SIG-M5 treated with dmso at 0.1 percent for 504 hours (cell line): ENCODE measurements around the gene PLVAP.

ENCODE experiments used
- DNase-seq: peaks from one replicate; lab custom pipeline; 2025; ENCODE audit not compliant: unreplicated experiment; lab: John Stamatoyannopoulos, UW

The PLVAP gene

DNA sequence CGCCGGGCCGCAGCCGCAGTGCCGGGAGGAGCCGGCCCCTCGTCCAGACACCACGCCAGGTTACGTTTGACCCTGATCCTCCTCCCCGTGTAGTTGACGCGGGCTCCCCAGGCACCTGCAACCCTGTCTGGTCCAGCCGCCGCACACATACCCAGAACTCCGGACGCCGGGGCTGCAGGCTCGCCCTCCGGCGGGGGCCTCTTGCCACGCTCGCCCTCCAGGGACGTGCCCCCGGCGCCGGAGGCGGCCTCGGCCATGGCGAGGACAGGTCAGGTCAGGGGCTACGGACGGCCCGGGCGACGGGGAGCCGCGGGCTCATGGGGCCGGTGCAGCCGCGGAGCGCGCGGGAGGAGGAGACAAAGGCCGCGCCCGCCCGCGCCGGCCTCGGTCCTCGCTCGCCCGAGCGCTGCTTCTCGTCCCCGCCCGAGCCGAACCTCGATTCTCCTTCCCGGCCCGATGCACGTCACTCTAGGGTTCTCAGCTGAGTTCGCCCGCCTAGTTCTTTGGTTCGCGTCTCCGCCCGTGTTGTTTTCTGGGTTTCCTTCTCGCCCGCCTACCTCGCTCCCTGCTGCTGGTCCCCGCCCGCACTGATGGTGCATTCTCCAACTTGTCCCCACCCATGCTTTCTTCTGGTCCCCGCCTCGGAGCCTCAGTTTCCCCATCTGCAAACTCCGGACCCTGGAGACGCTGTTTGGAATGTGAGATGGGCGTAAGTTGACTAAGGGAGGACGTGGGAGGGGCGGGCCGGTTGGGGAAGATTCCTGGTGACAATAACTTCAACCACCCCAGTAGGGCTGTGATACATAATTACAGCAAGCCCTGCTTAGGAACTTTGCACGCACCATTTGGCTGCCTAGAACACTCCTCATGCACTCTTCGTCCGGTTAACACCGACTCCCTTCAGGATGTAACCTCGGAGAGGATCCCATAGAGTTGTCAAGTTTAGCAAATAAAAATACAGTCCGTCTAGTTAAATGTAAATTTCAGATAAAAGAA, 42.4 kb downstream of the PLVAP start, which contains the start of gene ANO8:
TSS of gene ANO8 (minus strand) at position 442 of the 996 bp plus-strand sequence. CDS start at position 257, 185 bp downstream.
- DNase-seq, result peak; percentile 91

DNA sequence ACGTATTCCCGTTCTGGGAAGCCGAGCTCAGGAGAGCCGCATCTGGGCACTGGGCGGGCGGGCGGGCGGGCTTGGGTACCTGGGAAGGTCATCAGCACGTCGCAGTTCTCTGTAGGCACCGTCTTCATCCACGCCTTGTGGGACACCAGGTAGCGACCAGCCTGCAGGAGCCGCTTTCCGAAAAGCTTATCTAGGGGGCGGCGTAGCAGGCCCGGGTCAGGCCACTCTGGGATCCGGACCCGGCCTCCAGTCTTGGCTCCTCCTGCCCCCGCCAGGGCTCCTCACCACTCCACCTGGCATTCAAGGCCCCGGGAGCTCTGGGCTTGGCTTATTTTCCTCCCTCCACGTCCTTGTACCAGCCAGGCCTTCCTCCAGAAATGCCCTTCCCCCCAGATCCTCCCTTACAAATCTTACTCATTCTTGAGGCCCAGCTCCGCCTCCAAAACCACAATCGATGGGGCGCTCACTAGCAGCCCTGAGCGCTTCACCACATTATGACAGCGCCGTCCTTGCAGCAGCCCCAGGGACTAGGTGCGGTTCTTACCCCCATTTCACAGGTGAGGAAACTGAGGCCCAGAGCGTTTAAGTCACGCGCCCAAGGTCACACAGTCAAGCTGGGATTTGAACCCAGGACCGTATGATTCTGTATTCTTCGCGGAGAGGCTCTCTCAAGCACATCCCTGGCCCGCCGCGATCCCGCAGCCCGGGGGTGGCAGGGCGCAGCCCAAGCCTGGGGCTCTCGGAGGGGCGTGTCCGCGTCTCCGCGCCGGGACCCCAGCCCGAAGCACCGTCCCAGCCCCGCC, 43.3 kb downstream of the PLVAP start:
- DNase-seq, result peak; percentile 89

DNA sequence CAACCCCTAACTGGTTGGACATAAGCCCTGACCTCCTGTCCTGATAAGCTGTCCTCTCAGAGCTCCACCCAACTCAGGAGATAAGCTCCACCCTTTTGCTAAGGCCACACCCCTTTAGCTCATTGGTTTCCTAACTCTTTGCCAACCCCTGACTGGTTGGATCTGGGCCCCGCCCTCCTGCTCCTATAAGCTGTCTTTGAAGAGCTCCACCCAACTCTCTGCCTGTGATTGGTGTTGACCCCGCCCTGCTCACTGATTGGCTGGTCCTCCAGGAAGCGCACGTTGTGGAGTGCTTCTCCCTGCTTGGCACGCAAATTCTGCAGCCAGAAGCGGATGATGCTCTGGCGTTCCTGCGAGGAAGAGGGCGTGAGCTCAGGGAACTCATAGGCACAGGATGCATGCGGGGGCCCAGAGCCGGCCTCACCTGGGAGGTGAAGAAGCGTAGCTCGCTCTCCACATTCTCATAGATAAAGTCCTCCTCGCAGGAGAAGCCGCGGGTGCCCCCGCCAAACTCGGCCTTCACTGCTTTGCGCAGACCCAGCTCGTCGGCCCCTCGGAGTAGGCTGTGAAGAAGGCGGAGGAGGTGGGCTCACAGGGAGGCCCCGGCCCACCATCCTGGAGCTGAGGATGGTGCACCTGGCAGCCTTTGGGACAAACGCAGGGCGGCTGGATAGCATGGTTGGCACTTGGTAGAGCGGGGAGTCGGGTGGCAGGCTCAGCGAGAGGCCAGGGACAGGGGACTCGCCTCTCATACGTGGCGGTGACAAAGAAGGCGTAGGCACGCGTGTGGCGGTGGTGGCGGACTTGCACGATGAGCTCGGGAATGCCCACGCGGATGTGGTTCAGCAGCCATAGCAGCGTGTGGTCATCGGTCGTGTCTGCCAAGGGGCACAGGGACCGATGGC, 44.2 kb downstream of the PLVAP start:
- peak; percentile 49 for DNase-seq

DNA sequence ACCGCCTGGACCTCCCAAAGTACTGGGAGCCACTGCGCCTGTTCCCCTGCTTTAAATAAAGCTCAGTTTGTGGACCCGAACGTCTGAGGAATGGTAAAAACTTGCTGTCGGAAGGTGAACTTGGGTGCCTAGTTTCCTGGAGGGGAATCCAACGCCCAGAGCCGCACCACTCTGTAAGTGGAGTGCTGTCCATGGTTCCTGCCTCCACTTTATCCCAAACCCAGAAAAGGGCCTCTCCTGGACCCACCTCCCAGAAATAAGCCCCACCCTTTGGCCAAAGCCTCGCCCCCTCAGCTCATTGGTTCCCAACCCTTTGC, 44.8 kb downstream of the PLVAP start:
- no peak for DNase-seq

DNA sequence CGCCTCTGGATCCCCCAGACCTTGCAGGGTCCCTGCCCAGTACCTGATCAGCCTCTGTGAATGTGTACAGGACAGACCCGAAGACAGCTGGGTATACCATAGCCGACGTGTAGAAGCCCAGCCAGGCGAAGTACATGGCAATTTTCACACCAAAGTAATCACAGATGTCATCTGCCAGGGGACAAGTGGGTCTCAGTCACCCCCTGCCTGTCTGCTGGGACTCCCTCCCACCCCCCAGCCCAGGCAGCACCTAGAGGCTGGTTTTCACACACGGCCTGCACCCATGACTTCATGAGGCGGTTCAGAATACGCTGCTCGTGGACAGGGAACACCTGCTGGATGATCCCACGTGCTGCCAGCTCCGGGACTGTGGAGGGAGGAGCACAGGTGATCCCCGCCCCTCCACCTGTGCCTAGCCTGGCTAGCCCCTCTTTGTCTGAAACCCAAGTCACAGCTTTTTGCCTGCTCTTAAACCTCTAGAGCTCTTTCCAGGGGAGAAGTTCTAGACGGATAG, 46.0 kb downstream of the PLVAP start:
- no peak for DNase-seq

DNA sequence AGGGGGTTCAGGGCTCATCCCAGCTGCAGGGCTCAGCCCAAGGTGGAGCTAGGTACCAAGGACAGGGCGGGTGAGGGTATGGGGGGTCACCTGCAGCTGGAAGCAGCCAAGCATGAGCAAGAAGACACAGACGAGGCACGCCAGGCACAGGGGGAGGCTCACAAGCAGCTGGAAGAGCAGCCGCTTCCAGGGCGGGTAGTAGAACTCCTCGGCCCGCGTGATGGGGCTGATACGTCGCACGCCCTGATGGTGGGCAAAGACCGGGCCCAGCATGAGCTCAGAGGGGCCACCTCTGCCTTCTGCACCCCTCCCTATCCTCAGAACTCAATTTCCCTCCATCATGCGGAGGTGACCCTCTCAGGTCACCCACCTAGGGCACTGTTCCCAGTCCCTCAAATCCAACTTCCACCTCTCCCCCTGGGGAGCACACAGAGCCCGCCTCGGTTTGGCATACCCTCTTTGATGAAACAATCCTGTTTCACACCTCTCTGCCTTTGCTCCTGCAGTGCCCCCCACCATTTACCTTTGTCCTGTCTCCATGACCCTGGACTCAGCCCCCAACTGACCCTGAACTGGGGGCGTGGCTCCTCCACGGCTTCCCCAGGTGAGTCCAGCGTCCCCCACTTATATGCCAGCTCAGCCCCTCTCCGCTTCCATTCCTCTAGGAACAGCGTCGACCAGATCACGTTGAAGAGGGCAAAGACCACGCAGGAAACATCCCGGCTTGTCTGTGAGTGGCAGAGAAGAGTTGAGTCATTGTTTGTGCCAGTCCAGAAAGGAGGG, 46.7 kb downstream of the PLVAP start:
- no peak for DNase-seq

DNA sequence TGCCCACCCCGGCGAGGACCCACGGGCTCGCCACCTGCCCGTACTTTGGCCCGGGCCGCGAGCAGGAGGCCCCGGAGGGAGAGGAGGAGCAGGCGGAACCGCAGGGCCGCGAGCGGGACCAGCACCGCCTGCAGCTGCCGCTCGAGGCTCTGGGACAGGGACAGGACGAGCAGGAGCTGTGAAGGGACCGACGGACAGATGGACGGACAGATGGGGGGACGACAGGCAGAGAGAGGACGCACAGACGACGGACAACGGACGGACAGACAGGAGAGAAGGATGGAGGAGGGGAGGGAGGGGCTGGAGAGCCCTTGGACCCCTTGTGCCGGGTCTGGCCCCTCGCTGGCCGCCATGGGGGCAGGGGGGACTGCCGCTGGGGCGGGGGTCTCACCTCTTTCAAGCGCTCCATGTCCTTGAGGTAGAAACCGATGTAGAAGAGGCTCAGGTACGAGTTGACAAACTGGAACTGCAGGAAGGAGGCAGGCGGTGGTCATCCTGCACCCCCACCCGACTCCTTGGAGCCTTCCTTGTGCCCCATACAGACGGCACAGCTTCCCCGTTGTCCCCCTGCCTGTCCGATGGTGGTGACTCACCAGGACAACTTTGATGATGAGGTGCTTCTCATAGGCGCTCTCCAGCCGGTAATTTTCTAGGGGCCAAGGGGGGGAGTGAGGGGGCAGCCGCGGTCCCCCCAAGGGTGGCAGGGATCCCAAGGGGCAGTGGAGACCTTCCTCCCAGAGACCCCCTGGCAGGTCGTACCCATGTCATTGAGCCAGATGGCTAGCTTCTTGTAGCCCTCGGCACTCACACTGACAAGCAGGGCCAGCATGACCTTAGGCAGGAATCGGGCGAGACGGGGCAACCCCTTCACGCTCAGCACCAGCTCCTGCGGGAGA, 47.5 kb downstream of the PLVAP start:
- DNase-seq, result no peak

DNA sequence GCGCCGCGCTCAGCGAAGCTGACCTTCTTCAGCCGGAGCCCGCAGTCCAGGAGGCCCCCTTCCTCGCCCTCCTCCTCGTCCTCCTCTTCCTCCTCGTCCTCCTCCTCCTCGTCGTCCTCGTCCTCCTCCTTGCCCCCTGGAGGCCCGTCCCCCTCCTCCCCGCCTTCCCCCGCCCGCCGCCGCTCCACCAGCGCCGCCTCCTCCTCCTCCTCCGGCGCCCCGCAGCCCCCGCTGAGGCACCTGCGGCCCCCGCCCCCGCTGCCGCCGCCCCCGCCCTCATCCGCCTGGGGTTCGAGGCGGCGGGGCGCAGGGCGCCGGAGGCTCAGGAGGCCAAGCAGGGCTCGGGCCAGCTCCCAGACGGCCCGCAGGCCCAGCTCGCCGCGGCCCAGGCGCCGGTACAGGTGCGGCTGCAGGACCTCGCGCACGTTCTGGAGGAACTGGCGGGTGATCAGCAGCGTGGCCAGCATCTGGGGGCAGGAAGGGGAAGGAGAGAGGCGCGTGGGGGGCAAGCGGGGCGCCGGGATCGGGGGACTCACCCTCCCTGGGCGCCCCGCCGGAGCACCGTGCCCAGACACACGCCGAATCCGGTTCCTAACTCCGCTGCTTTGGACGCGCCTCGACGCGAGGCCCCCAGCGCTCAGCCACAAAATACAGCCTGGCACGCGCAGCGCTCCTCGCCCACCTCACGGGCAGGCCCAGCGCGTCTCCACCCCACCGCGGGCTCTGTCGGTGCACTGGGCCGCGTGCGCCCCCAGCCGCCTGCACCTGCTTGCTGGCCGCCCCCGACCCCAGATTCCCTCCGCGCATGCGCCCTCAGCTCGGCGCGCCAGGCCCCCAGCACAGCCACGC, 48.4 kb downstream of the PLVAP start:
- DNase-seq, result no peak

DNA sequence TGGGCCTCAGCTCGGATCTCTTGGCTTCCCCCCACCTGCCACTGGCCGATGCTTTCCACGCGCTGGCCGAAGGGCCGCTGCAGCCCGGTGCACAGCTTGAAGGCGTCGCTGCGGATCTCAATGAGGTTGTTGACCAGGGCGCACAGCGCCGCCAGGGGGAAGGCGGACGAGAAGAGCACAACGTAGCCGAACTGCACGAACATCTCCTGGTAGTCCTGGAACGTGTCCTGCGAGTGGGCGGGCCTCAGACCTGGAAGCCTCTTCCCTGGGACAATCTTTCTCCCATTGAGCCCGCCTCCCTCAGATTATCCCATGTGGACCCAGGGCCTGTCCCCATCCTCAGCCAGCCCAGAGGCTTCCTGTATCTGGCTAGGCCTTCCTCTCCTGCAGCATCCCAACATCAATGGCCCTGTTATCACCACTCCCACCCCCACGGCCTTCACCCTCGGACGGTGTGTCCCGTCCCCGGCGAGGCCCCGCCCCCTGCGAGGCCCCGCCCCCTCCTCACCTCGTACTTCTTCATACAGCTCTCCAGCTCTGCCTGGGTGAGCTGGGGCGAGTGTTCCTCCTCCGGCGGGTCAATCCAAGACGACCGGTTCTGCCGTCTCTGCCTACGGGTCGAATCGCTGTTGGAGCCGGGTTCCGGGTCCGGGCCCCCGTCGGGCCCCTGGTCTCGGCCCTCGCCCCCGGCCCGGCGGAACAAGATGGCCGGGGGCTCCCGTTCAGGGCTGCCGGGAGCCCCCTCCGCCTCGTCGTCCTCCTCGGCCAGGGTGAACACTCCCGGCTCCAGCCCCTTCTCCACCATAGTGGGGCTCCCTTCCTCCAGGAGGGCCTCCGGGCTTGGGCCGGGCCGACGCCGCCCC, 49.3 kb downstream of the PLVAP start:
- peak; percentile 28 for DNase-seq

DNA sequence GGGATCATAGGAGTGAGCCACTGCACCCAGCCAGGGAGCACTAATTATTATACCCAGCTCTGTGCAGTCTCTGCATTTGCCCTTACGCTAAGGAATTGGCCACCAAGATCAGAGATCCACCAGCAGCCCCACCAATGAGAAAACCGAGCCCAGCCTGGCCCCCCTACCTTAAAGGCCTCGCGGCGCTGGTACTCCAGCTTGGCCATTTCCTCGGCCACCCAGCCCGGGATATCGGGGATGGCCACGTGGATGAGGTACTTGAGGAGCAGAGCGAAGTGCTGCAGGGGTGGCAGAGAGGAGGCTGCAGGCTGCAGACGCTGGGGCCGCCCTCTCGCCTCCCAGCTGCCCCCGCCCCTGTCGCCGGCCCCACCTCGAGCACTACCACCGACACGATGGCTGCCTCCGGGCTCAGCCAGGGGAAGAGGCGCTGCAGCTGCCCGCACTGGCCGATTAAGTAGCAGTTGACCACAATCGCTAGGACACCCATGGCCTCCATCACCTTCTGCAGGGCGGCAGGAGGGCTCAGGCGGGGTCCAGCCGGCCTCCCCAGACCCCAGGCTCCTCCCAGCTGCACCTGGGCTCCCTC, 50.0 kb downstream of the PLVAP start:
- DNase-seq, result no peak

DNA sequence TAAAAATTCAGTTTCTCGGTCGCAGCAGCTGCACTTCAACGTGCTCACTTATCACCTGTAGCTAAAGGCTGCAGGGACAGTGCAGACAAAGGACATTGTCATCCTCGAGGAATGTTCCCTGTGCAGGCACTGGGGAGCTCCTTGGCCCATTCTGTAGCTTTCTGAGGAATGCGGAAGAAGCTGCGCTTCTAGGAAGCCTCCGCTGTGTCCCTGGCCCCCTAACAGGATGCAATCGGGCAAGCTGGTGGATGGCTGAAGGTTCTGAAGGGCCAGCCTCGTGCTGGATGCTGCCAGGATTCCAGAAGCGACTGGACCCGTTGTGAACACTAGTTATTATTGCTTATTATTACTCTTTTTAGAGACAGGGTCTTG, 50.6 kb downstream of the PLVAP start:
- DNase-seq, result no peak

DNA sequence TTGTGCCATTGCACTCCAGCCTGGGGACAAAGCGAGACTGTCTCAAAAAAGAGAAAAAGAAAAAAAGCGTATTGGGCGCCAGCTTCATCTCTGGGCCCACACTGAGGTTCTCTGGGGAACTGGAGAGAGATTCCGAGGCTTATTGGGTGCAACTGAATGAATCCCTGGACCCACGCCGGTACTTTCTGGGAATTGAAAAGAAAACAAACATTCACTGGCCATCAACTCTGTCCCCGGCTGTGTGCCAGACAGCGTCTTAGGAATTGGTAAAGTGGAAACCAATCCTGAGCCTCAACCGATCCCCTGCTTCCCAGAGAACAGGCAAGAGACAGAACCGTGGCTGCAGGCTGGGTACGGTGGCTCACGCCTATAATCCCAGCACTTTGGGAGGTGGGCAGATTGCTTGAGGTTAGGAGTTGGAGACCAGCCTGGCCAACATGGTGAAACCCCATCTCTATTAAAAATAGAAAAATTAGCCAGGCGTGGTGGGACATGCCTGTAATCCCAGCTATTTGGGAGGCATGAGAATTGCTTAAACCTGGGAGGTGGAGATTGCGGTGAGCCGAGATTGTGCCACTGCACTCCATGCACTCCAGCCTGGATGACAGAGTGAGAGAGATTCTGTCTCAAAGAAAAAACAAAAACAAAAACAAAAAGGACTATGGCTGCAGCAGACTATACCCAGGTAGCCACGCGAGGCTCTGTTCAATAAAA, 51.1 kb downstream of the PLVAP start:
- no peak for DNase-seq

DNA sequence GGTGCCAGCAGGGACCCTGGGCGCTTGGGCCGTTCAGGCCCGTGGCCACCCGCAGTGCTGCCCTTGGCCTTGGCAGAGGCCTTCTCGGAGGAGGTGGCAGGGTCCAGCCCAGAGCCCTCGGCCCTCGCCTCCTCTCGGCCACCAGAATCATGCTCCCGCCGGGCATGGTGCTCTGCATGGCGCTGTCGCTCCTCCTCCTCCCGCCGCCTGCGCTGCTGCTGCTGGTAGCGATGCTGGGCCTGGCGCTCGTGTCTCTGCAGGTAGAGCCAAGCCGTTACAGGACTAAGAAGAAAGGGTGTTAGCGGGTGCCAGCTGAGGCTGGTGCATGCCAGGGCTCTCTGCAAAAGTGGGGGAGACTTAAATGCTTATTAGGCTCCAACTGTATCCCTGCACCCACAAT, 52.0 kb downstream of the PLVAP start:
- DNase-seq, result no peak

DNA sequence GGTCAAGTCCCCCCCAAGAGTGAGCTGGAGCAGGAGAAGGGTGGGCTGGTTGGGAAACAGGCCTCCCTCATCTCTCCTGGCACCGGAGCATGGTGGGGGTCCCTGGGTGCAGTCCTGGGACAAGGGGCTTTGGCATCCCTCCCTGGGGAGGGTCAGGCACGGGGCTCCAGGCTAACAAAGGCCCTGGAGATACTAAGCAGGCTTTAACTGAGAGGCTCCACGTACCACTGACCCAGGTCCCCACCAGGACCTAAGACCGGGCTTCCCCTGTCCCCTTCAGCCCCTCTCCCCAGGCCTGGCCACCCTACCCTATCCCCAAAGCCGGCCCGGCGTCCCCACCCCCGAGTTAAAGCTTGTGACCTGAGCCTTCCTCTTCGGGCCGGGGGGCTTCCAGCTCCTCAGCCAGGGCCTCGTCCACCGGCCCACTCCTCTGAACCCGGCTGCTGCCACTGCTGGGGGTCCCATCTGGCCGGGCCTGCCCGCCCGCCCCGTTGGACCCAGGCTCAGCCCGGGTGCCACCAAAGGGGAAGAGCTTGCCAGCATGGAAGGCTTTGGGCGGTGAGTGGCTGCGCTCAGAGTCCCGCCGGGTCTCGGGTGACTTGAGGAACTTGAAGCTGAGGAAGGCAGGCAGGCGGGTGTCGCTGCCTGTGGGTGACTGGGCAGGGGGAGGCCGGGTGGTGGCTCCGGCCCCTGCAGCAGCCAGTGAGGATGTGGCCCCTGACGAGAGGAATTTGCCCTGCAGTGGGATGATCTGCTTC, 52.6 kb downstream of the PLVAP start:
- DNase-seq, result no peak

DNA sequence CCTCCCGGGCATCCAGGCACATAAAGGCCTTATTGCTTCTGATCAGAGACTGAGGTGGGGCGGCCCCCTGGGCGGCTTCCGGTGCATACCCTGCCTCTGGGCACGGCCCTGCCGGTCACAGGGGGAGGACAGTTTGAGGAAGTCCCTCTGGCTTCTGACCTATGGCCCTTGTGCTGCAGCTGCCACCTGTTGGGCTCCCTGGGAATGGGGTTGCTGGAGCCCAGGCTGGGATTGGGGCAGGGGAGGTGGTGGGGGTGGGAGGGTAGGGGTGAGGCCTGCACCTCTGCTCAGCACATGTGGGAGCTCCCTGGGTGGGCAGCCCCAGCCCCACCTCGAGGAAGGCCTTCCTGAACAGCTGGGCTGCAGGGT, 53.2 kb downstream of the PLVAP start:
- DNase-seq, result no peak
